Measurements from ENCODE around the gene AMHR2.

- TF ChIP-seq, protein P1, sequence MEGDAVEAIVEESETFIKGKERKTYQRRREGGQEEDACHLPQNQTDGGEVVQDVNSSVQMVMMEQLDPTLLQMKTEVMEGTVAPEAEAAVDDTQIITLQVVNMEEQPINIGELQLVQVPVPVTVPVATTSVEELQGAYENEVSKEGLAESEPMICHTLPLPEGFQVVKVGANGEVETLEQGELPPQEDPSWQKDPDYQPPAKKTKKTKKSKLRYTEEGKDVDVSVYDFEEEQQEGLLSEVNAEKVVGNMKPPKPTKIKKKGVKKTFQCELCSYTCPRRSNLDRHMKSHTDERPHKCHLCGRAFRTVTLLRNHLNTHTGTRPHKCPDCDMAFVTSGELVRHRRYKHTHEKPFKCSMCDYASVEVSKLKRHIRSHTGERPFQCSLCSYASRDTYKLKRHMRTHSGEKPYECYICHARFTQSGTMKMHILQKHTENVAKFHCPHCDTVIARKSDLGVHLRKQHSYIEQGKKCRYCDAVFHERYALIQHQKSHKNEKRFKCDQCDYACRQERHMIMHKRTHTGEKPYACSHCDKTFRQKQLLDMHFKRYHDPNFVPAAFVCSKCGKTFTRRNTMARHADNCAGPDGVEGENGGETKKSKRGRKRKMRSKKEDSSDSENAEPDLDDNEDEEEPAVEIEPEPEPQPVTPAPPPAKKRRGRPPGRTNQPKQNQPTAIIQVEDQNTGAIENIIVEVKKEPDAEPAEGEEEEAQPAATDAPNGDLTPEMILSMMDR (IDR thresholded peaks at IDR 0.05), result no peak
- TF ChIP-seq POLR2A (IDR thresholded peaks at IDR 0.05), result no peak
Observed at GRCh38 chr12:53463802-53464560, 40.3 kb downstream of the AMHR2 start.

Measured in heart left ventricle (tissue), 13 donors.